Loucy (cell line): Measurements from ENCODE around the gene RO60.

ENCODE experiments used
- EZH2phosphoT487 ChIP-seq: fragments of 200-600 bp; IDR thresholded peaks from 2 replicates; pipeline ENCODE4 v1.6.1; 2018; ENCODE audit warnings: antibody characterized with exemption, mild to moderate bottlenecking, moderate library complexity, borderline replicate concordance
- TF ChIP-seq, protein P1 (sequence below): fragments of 200-600 bp; sonication (generic); conservative IDR thresholded peaks from 2 replicates; pipeline ENCODE4 v1.5.1; 2014; ENCODE audit warnings: mild to moderate bottlenecking, antibody characterized with exemption, low read length

DNA sequence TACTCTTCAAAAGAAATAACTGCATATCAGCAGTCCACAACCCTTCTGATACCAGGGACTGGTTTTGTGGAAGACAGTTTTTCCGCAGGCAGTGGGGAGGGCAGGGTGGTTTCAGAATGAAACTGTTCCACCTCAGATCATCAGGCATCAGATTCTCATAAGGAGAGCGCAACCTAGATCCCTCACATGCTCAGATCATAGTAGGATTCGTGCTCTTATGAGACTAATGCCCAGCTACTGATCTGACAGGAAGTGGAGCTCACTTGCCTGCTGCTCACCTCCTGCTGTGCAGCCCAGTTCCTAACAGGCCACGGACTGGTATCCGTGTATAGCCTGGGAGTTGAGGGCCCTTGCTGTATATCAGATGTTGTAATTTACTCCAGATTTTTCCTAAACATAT is 11.5 kb downstream of the RO60 start:
- TF ChIP-seq, protein P1, sequence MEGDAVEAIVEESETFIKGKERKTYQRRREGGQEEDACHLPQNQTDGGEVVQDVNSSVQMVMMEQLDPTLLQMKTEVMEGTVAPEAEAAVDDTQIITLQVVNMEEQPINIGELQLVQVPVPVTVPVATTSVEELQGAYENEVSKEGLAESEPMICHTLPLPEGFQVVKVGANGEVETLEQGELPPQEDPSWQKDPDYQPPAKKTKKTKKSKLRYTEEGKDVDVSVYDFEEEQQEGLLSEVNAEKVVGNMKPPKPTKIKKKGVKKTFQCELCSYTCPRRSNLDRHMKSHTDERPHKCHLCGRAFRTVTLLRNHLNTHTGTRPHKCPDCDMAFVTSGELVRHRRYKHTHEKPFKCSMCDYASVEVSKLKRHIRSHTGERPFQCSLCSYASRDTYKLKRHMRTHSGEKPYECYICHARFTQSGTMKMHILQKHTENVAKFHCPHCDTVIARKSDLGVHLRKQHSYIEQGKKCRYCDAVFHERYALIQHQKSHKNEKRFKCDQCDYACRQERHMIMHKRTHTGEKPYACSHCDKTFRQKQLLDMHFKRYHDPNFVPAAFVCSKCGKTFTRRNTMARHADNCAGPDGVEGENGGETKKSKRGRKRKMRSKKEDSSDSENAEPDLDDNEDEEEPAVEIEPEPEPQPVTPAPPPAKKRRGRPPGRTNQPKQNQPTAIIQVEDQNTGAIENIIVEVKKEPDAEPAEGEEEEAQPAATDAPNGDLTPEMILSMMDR = no peak
- no peak for TF ChIP-seq EZH2phosphoT487
